LNCaP clone FGC (cell line): ENCODE data around the gene KRTAP19-8.

Experiments
- DNase-seq: peaks from one replicate; pipeline ENCODE4 v3.0.0-alpha.2; 2011; ENCODE audit warnings: low read depth
- H3K4me3 ChIP-seq: 2 replicates; pipeline ENCODE4 v1.5.1; 2011; ENCODE audit warnings: mild to moderate bottlenecking, low read depth, low read length, control low read depth
- CTCF ChIP-seq: IDR thresholded peaks from 2 replicates; pipeline ENCODE4 v1.5.1; 2012; ENCODE audit warnings: mild to moderate bottlenecking; ENCODE audit not compliant: control insufficient read depth, insufficient read depth; ENCODE audit errors: extremely low read depth

The KRTAP19-8 gene

GRCh38 chr21:31012133-31013089 is 25.9 kb downstream of the KRTAP19-8 start:
- no peak overlapping the region for H3K4me3 ChIP-seq
- DNase-seq, result no peak
- no peak for TF ChIP-seq CTCF

- DNase-seq, result no peak
- H3K4me3 ChIP-seq, result no peak overlapping the region
- no peak for TF ChIP-seq CTCF
These were observed 26.9 kb downstream of the KRTAP19-8 start for GRCh38 chr21:31011412-31011811.

GRCh38 chr21:31008355-31008754 is 29.9 kb downstream of the KRTAP19-8 start:
- no peak overlapping the region for H3K4me3 ChIP-seq
- no peak for TF ChIP-seq CTCF
- no peak for DNase-seq

- TF ChIP-seq CTCF, result no peak
- H3K4me3 ChIP-seq, result no peak overlapping the region
- DNase-seq, result no peak
These were observed 33.3 kb downstream of the KRTAP19-8 start for GRCh38 chr21:31005019-31005418.

- H3K4me3 ChIP-seq, result no peak overlapping the region
- DNase-seq, result no peak
- TF ChIP-seq CTCF, result no peak
These were observed 34.8 kb downstream of the KRTAP19-8 start for GRCh38 chr21:31003471-31003870.

GRCh38 chr21:30997541-30997940 is 40.7 kb downstream of the KRTAP19-8 start:
- no peak for DNase-seq
- no peak for TF ChIP-seq CTCF
- no peak overlapping the region for H3K4me3 ChIP-seq

- DNase-seq, result no peak
- H3K4me3 ChIP-seq, result no peak overlapping the region
- no peak for TF ChIP-seq CTCF
These were observed 41.5 kb downstream of the KRTAP19-8 start for GRCh38 chr21:30996728-30997127.
